SKM-1 treated with dmso at 0.1 percent for 144 hours (cell line): ENCODE data around the gene EDRF1.

Experiments
- DNase-seq: peaks from one replicate; lab custom pipeline; 2025; ENCODE audit not compliant: unreplicated experiment; lab: John Stamatoyannopoulos, UW

Gene EDRF1

GRCh38 chr10:125761961-125762360, 42.5 kb downstream of the EDRF1 start:
- no peak for DNase-seq

DNA sequence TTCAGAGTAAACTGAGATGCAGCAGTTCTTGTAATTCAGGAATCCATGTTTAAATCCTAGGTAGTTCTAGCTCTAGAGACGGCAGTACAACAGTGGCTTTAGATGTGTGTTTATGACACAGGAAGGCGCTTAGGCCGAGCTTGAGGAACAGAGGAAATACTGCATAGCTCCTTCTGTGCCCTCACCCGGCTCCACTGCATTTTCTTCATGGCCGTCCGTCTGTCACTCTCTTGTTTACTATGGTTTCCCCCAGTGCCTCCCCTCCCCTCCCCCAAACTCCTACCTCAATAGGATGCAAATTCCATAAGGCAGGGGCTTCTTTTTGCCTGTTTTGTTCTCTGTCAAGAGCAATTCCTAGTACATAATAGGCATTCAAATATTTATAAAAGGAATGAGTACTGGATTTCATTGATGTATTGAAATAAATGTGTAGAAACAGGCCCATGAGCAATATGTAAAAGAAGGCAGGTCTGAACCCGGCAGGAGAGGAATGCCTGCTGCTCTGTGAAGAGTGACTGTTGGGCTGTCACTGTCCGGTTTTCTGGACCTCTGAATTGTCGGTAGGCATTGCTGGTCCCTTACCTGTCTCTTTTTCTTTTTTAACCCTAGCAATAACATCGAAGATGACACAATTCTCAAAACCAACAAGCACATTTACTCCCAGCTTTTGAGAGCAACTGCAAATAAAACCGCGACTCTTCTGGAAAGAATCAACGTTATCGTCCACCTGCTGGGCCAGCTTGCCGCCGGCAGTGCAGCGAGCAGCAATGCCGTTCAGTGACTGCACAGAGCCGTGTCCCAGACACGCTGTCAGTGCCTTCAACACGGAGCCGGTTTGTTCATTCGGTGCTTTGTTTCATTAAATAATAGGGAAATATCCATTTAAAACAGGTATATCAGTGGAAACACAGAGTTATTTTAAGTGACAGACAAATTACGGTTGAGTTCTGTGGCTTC, 43.5 kb downstream of the EDRF1 start:
- DNase-seq = no peak

- no peak for DNase-seq
Observed at GRCh38 chr10:125765835-125766234, 46.3 kb downstream of the EDRF1 start.

GRCh38 chr10:125766511-125766910, 47.0 kb downstream of the EDRF1 start:
- no peak for DNase-seq

DNA sequence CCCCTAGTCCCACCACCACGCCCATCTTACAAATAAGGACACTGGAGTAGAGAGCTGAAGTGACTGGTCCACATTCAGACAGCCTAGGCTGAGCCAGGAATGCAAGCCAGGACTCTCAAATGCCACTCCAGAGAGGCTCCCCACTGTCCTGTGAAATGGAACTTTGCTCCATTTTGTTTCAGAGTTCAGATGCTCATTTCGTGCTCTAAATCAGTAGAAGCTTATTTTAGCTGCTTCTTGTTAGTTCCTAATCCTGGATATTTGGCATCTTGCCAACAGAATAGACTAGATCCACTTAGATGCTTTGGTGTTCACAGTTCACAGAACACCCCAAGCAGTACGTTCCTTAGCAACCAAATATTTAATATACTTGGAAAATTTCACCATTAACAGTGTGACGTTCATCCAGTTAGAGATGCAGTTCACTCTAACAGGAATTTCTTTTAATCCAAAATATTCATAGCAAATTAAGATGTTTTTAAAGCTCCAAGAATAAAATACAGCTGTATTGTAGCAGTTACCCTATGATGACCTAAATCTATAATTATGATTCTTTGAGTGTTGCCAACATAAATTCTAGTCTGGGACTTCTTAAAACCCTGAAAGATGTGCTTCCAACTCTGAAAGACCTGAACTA, 48.8 kb downstream of the EDRF1 start:
- DNase-seq = no peak

- DNase-seq = no peak
Observed at GRCh38 chr10:125769175-125769574, 49.7 kb downstream of the EDRF1 start.

DNA sequence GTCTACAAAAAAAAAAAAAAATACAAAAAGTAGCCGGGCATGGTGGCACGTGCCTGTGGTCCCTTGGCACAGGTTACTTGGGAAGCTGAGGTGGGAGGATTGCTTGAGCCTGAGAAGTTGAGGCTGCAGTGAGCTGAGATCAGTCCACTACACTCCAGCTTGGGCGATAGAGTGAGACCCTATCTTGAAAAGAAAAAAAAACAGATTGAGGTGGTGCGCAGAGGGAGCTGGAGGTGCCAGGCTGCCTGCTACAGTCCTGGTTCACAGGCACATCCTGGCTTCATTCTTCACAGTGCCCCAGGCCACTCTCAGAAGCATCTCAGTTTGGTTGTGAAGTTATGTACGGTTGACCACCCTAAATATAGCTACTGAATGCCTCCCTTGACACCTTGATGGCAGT, 51.3 kb downstream of the EDRF1 start:
- no peak for DNase-seq

GRCh38 chr10:125772112-125772863, 52.8 kb downstream of the EDRF1 start:
- no peak for DNase-seq

DNA sequence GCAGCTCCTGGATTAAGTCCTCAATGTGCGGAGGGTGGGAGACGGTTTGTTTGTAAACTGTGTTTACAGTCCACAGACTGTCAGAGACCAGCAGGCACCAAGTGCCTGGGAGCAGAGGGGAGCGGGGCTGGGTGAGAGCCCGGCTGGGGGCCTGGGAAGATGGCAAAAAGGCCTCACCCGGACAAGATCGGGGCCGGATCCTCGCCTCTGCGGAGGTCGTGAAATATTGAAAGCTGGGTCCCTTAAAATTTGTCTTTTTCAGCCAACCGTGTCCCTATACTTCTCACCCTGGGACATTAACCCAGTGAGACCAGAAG, 53.3 kb downstream of the EDRF1 start:
- no peak for DNase-seq

GRCh38 chr10:125773687-125774543, 54.4 kb downstream of the EDRF1 start:
- DNase-seq = no peak

DNA sequence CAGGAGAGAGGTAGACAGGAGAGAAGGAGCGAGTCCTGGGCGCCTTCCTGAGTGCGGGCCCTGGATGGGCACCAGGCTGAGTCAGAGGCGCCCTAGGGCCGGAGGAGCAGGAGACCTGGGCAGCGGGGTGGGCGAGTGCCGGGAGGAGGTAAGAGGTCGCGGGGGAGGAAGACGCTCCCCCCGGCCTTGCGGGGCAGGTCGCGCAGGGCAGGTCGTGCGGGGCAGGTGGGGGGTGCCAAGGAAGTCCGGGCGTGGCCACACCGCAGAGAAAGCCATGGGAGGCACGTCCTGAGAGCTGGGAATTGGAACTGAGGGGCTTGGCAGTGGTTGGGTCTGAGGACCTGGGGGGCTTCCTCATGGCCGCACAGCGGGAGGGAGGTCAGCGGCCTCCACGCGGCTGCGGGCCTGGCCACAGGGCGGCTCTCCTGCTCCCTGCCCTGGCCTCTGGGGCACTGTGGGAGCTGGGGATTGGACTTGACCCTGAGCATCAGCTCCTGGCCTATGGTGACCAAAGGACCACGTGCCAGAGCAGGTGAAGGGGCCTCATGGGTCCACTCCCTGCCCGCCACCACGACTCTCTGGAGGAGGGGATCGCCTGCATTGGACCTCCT, 55.2 kb downstream of the EDRF1 start:
- no peak for DNase-seq

- no peak for DNase-seq
Observed at GRCh38 chr10:125775491-125776106, 56.1 kb downstream of the EDRF1 start, which contains the start of gene MMP21. TSS of gene MMP21 (minus strand) at chr10:125775821. CDS start at chr10:125775821, 0 bp downstream.

DNA sequence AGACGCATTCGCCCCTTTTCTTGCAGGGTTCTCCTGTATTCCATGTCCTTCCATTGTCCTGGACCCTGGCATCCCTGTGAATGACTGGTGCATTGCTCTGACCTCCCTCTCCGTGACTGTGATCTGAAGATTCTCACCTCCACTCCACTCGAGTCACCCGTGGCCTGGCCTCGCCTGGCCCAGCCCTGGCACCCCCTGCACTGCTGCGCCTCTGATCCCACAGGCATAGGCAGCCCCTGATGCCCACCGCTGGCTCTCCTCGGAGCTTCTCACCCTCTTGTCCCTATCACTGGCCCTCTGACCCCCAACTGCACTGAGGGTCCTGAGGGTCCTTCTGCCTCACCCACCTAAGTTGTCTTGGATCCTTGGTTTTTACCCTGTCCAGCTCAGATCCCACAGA, 58.3 kb downstream of the EDRF1 start:
- DNase-seq = no peak

DNA sequence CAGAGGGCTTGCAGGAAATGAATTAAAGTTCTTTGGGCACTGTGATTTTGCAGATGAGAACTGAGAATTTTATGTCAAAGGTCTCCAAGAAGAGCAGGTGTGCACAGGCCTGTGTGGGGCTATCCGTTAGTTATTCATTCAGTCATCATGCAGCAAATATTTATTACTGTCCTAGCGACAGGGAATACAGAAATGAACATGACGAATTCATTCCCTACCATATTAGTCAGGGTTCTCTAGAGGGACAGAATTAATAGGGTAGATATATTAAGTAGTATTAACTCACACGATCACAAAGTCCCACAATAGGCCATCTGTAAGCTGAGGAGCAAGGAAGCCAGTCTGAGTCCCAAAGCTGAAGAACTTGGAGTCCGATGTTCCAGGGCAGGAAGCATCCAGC, 59.0 kb downstream of the EDRF1 start:
- DNase-seq = no peak

GRCh38 chr10:125779403-125780327, 60.2 kb downstream of the EDRF1 start:
- no peak for DNase-seq

GRCh38 chr10:125781374-125781773, 61.9 kb downstream of the EDRF1 start:
- DNase-seq = no peak

GRCh38 chr10:125782054-125782453, 62.5 kb downstream of the EDRF1 start:
- DNase-seq = no peak

DNA sequence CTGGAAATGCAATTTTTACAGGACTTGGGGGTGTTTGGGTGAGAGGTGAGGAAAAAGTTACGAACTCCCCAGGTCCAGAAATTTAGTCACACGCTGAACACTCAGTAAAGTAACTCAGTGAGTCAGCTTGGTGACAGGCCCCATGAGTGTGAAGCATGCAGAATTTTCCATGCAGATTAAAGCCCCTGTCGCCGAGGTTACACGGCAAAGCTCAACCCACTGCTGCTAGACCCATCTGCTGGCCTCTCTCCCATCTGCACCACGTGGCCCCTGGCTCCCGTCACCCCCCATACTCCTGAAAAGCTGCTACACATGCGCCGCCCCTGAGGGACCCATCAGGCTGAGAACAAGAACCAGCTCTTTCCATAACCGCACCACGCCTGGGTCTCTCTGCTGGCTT, 63.1 kb downstream of the EDRF1 start:
- DNase-seq = no peak

DNA sequence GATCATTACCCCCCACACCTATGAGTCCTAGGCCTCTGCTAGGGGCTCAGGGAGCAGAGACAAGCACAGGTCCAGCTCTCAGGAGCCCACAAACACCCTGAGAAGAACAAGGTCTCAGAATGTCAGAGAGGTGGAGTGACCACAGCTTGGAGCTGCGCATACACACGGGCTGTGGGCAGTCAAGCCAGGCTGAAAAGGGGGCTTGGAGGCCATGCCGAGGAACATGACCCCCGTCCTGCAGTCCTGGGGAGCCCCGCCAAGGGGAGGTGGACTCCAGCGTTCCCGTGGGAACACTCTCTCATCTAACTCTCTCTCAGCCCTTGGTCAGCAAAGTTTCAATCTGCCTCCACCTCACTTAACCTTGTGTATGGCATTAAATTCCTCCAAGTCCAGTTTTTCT, 63.9 kb downstream of the EDRF1 start:
- DNase-seq = no peak
